UCSD-AML1 (cell line): Measurements from ENCODE around the gene COX19.
"Not testable (repeated sequence)": the region's sequence is repeated elsewhere in the genome, so short reads cannot be mapped to it uniquely, and the experiment has no call there.

ENCODE experiments used
- DNase-seq: peaks from one replicate; lab custom pipeline; 2025; ENCODE audit not compliant: unreplicated experiment; lab: John Stamatoyannopoulos, UW

Gene COX19

DNA sequence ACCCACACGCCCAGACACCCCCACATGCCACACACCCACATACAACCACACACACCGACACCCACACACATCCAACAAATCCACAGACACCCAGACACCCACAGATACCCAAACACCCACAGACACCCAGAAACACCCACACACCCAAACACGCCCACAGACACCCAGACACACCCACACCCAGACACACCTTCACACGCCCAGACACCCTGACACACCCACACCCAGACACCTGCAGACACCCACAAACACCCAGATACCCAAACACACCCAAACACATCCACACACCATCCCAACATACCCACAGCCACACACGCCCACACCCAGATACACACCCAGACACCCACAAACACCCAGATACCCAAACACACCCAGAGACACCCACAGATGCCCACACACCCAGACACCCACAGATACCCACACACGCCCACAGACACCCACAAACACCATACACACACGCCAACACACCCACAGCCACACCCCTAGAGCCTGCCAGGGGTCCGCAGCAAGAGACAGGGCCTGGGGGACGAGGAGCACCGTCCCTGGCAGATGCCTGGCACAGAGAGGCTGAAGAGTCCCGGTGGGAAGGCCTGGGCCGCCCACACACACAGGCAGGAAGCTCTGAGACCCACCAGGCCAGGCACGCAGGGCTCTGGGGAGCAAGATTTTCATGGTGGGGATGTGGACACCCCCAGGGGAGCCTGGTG, 36.1 kb upstream of the COX19 start:
- DNase-seq, result no peak

DNA sequence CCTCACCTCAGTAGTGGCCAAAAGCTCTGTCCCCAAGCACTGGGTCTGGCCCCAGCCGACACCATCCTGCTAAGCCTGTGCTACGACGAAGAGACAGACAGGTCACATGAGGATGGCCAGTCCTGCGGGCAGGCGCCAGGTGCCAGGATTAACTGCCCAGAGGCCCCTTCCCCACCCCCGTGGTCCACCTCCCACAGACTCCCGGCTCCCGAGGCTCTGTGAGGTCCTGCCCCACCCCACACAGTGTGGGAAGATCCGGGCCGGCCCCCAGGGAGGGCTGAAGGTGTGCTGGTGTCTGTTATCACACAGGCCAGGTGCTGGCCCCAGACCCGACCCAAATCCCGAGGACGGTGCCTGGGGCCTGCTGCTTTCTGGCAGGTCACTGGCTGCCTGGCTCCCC, 34.9 kb upstream of the COX19 start:
- no peak for DNase-seq

DNA sequence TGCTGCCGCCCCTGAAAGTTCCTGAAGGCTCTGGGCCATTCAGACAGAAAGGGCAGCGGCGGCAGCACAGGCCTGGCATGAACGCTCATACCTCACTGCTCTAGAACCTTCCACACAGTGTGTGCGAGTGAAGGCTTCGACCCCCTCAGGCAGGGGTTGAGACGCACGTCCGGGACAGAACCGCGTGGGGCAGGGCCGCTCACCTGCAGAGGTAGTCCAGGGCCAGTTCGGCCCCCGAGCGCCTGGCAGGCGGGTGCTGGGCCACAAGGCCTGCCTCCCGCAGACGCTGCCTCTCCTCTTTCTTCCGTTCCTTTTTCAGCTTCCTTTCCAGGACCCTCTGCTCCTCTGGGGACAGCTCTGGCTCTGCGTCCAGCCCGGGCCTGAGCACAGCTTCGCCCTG, 34.4 kb upstream of the COX19 start:
- no peak for DNase-seq

- DNase-seq, result no peak
Measured at GRCh38 chr7:1008733-1009363, 33.5 kb upstream of the COX19 start.

- no peak for DNase-seq
Measured at GRCh38 chr7:1007901-1008300, 32.6 kb upstream of the COX19 start.

GRCh38 chr7:1005303-1005702, 30.0 kb upstream of the COX19 start:
- no peak for DNase-seq

DNA sequence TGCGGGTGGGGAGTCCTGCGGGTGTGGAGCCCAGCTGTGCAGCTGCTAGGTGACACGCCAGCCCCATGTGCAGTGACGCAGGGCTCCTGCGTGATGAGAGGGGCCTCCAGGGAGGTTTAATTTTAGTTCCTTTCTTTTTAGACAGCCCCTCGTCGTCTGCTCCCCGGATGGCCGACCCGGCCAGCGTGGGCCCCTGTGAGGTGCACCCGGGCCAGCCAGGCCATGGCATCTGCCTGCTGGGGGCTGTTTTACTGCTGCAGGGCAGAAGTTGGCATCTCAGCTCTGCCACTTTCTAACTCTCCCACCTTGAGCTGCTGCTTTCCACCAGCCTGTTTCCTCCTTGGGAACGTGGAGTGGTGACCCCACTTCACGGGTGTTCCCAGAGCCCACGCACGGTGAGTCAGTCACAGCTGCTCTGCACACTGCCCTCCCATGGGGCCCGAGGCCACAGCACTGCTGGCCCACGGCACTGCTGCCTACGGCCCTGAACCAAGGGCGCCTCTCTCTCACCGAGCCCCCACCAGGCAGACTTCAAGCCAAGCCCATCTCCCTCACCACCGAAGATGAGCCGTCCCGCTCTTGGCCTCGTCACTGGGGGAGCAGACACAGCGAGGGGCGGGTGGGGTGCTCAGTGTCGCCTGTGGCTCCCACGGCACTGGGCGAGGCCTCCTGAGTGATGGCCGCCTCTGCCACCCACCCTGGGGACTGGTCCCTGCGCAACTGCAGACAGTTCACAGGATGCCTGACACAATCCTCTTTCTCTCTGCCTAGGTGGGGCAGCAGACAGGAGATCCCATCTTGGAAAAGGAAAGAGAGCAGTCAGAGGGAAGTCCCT, 28.9 kb upstream of the COX19 start:
- no peak for DNase-seq

DNA sequence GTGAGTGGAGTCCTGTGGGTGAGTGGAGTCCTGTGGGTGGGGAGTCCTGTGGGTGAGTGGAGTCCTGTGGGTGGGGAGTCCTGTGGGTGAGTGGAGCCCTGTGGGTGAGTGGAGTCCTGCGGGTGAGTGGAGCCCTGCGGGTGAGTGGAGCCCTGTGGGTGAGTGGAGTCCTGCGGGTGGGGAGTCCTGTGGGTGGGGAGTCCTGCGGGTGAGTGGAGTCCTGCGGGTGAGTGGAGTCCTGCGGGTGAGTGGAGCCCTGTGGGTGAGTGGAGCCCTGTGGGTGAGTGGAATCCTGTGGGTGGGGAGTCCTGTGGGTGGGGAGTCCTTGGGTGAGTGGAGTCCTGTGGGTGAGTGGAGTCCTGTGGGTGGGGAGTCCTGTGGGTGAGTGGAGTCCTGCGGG, 27.1 kb upstream of the COX19 start:
- not testable (repeated sequence) for DNase-seq

DNA sequence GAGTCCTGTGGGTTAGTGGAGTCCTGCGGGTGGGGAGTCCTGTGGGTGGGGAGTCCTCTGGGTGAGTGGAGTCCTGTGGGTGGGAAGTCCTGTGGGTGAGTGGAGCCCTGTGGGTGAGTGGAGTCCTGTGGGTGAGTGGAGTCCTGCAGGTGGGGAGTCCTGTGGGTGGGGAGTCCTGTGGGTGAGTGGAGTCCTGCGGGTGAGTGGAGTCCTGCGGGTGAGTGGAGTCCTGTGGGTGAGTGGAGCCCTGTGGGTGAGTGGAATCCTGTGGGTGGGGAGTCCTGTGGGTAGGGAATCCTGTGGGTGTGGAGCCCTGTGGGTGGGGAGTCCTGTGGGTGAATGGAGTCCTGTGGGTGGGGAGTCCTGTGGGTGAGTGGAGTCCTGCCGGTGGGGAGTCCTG, 26.7 kb upstream of the COX19 start:
- DNase-seq, result not testable (repeated sequence)

DNA sequence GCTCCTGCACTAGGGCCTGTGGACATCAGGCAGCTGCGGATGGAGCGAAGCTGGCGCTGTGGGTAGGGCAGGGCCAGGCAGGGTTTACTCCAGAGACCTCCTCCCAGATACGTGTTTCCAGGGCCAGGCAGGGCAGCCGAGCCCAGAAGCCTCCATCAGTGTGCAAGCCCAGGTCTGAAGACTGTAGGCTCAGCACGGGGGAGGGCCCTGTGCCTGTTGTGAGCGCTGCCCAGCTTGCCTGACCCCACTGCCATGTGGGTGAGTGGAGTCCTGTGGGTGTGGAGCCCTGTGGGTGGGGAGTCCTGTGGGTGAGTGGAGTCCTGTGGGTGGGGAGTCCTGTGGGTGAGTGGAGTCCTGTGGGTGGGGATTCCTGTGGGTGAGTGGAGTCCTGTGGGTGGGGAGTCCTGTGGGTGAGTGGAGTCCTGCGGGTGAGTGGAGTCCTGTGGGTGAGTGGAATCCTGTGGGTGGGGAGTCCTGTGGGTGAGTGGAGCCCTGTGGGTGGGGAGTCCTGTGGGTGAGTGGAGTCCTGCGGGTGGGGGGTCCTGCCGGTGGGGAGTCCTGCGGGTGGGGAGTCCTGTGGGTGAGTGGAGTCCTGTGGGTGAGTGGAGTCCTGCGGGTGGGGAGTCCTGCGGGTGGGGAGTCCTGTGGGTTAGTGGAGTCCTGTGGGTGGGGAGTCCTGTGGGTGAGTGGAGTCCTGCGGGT, 25.9 kb upstream of the COX19 start:
- not testable (repeated sequence) for DNase-seq

DNA sequence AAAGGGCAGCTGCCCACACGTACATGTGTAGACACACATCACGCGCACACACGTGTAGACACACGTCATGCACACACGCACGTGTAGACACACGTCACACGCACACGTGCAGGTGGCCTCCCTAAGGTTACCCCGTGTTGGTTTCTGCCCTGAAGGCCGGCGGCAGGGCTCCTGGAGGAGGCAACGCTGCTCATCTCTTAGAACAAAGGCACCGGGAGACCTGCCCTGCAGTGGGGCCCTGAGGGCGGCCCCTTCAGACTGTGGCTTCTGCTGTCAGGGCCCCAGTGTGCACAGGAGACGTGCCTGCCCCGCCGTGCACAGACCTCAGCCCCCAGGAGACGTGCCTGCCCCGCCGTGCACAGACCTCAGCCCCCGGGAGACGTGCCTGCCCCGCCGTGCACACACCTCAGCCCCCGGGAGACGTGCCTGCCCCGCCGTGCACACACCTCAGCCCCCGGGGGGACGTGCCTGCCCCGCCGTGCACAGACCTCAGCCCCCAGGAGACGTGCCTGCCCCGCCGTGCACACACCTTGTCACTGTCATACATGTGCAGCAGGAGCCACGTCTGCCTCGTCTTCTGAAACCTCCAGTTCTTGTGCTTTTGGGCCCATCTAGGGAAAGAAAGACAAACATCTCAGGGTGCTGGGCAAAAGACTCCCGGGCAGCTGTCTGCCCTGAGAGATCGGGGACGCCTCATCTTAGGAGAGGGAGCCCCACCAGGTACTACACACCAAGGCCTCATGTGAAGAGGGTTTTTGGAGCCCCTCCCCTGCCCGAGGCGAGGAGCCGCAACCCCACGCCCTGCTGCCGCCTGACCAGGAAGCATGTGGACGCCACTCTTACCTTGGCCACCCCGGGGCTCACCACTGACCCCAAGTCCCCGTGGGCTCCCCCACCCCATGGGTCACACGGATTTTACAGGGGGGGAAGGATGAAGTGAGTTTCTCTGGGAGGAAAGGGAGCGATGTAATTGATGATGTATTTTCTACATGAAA, 24.9 kb upstream of the COX19 start:
- no peak for DNase-seq

GRCh38 chr7:999149-999879, 24.0 kb upstream of the COX19 start:
- no peak for DNase-seq

- DNase-seq, result no peak
Measured at GRCh38 chr7:997404-998395, 22.4 kb upstream of the COX19 start.

- no peak for DNase-seq
Measured at GRCh38 chr7:996079-996872, 20.9 kb upstream of the COX19 start.

GRCh38 chr7:995571-995970, 20.2 kb upstream of the COX19 start:
- DNase-seq, result no peak

GRCh38 chr7:994592-995308, 19.4 kb upstream of the COX19 start:
- no peak for DNase-seq
